GM13976 (cell line): ENCODE results near the gene FSD2.
"Not testable (repeated sequence)": the region's sequence is repeated elsewhere in the genome, so short reads cannot be mapped to it uniquely, and the experiment has no call there.

Experiments used
- DNase-seq: peaks from one replicate; pipeline ENCODE4 v3.0.0; 2012; ENCODE audit warnings: low spot score
- in situ Hi-C: fragments of 300-500 bp; cut with MboI; formaldehyde crosslinking; loops from one replicate; pipeline ENCODE4 v1.12.0; 2022; ENCODE audit warnings: low sequenced_read_pairs, mixed read lengths, inconsistent platforms; ENCODE audit not compliant: unreplicated experiment
- TF ChIP-seq, protein P1 (sequence below): IDR thresholded peaks from 2 replicates; pipeline ENCODE4 v1.5.1; 2012; ENCODE audit warnings: borderline replicate concordance, mild to moderate bottlenecking; ENCODE audit not compliant: insufficient read depth; ENCODE audit errors: extremely low read depth, missing control alignments, control extremely low read depth

Gene FSD2

DNA sequence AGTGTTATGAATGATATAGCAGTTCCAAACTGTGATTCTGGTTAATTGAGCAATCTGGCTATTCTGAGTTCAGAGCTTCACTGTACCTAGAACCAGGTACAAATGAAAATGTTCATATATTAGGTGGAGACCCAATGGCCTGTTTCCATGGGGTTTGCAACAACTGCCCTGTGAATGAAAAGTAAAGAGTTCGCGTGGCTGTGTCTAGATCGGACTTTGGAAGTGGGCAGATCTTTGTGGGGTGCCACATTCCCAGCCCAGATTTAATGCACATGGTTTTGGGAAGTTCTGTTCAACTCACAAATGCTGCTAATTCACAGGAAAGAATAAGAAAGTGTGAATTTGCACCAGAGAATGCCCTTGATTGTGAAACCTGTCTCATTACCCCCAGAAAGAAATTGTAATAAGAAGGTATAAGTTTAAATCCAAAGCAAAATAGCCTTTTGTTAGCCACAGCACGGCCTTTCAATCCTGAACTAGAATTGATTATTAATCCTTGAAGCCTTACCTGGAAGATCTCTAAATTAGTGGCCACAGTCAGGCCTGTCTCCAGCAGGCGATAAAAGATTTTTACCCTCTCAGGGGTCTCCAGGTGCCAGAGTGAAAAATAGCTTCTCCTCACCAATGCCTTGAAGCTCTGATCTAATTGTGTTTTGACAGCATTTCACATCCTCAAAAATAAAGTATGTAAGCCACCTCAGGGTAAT is 26.2 kb upstream of the FSD2 start:
- TF ChIP-seq, protein P1, sequence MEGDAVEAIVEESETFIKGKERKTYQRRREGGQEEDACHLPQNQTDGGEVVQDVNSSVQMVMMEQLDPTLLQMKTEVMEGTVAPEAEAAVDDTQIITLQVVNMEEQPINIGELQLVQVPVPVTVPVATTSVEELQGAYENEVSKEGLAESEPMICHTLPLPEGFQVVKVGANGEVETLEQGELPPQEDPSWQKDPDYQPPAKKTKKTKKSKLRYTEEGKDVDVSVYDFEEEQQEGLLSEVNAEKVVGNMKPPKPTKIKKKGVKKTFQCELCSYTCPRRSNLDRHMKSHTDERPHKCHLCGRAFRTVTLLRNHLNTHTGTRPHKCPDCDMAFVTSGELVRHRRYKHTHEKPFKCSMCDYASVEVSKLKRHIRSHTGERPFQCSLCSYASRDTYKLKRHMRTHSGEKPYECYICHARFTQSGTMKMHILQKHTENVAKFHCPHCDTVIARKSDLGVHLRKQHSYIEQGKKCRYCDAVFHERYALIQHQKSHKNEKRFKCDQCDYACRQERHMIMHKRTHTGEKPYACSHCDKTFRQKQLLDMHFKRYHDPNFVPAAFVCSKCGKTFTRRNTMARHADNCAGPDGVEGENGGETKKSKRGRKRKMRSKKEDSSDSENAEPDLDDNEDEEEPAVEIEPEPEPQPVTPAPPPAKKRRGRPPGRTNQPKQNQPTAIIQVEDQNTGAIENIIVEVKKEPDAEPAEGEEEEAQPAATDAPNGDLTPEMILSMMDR = no peak
- in situ Hi-C loops = no loop called here
- no peak for DNase-seq

DNA sequence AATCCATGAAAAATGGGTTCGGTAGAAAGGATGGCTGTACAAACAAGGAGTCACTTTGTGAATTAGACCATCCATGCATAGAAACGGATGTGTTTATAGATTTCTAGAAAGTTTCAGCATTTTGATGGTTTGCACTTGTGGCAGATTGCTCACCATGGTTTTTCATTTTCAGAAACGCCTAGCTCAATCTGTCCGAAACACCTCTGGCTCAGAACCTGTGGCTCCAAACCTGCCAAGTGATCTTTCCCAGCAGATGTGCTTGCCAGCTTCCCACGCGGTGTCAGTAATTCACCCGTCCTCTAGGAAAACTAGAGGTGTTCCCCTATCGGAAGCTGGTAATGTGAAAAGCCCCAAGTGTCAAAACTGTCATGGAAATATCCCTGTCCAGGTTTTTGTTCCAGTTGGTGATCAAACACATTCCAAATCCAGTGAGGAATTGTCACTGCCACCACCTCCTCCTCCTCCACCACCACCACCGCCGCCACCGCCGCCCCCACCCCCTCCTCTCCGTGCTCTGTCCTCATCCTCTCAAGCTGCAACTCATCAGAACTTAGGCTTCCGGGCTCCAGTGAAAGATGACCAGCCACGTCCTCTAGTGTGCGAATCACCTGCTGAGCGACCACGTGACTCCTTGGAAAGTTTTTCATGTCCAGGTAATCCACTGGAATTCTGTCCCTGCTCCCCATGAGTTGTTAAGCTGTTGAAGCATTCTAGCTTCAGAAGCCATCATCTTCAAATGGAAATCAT is 24.7 kb upstream of the FSD2 start:
- in situ Hi-C loops = no loop called here
- TF ChIP-seq, protein P1 = no peak
- DNase-seq = peak; percentile 14

DNA sequence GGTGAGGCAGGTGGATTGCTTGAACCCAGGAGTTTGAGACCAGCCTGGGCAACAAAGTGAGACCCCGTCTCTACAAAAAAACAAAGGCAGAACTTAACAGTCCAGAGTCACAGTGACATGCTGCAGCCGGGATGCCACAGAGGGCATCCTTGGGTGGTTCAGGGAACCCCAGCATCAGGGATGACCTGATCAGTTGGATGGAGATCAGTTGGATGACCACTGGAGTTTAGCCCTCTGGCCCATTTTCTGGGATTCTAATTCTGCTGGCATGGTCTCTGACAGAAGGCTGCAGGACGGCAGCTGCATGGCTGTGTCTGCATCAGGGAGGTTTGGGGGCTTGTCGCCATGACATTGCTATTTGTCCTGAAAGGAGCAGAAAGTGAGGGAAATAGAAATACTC is 23.4 kb upstream of the FSD2 start:
- no peak for DNase-seq

DNA sequence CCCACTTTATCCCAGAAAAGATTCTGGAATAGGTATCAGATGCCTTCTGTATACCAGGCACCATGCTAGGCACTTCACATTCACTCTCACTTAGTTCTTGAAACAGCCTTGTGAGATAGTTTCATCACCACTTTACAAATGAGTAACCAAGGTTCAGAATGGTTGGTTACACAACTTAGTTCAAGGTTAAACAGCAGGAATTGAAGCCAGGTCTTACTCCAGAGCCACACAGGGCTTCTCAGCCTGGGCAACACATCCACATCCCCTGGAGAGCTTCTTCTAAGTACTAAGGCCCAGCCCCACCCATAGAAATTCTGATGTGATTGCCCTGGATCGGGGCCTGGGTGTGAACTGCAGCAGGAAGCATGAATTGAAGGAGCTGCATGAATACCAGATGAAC is 22.2 kb upstream of the FSD2 start:
- TF ChIP-seq, protein P1 = no peak
- DNase-seq = no peak
- in situ Hi-C loops = no loop called here

More for the DNA sequence above, 23.4 kb upstream of the FSD2 start:
- TF ChIP-seq, protein P1 = no peak
- in situ Hi-C loops = no loop called here

DNA sequence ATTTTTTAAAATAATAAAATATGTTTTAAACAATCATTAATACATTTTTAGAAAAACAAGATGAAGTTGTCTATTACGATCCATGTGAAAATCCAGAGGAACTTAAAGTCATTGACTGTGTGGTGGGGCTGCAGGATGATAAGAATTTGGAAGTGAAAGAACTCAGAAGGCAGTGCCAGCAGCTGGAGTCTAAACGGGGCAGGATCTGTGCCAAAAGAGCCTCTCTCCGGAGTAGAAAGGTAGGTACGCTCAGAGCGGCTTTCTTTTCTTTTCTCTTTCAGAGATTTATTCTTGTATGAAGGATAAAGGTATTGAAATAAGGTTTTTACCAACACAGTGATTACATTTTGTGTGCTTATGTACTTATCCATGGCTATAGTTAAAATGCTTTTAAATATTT is 17.2 kb upstream of the FSD2 start:
- DNase-seq = no peak
- in situ Hi-C loops = no loop called here
- TF ChIP-seq, protein P1 = no peak

DNA sequence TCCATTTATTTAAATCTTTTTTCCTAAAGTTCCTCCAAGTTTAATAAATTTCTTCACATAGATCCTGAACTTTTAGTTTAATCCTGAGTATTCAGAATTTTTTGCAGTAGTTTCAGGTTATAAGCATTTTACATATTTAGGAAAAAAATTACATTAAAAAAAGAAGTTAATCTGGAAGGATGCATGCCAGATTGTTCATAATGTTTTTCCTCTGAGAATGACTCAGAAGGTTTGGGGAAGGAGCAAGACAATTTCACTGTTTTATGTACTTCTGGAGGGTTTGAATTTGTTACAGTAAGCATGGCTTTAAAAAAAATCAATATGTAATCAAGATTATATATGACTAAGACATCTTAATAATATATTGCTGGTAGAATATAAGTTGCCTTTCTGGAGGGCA is 16.0 kb upstream of the FSD2 start:
- in situ Hi-C loops, DNase-seq: not testable (repeated sequence)

DNA sequence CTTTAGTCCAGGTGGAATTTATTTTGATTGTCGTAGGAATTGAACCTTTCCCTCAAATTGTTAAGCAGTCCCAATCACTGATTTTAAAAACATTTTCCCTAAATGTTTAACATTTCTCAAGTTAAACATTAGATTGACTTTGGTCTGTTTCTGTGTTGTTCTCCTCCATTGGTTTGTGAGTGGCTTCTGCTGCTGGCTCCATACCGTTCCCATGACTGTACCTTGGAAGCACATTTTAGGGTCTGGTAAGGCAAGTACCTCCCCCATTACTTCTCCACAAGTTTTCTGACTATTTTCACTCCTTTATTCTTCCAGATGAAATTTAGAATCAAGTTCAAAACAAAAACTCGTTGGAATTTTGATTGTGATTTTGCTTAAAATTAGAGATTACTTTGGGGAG is 15.5 kb upstream of the FSD2 start:
- DNase-seq, in situ Hi-C loops: not testable (repeated sequence)
